ENCODE measurements around the gene PDE4D. TPM values are rescaled to one million over a fixed set of nuclear protein-coding genes. Genes with fewer than 3 reads are reported as not detected.

The PDE4D gene
- total RNA-seq, 1 experiment from 2014 or later: 3.3 TPM

GRCh38 chr5:59487068-59487686, 406.3 kb downstream of the PDE4D start (continued):
- TF ChIP-seq ATF1 (CRISPR knock-in tag; IDR thresholded peaks at IDR 0.05): no peak
- TF ChIP-seq NFATC4 (CRISPR knock-in tag; IDR thresholded peaks at IDR 0.05): no peak

GRCh38 chr5:59486508-59486907, 407.0 kb downstream of the PDE4D start:
- TF ChIP-seq ZNF317 (CRISPR knock-in tag; IDR thresholded peaks at IDR 0.05; ENCODE audit: borderline replicate concordance, low read depth): no peak
- no peak for TF ChIP-seq CREB1 (CRISPR knock-in tag; IDR thresholded peaks at IDR 0.05)
- no peak for TF ChIP-seq MXD4 (CRISPR knock-in tag; IDR thresholded peaks at IDR 0.05; ENCODE audit: borderline replicate concordance)
- no peak for TF ChIP-seq JUN (CRISPR knock-in tag; IDR thresholded peaks at IDR 0.05)
- TF ChIP-seq SP1 (CRISPR knock-in tag; conservative IDR thresholded peaks at IDR 0.05): no peak
- TF ChIP-seq GTF2I (CRISPR knock-in tag; conservative IDR thresholded peaks at IDR 0.05): no peak
- no peak for TF ChIP-seq ZNF671 (CRISPR knock-in tag; IDR thresholded peaks at IDR 0.05)
- TF ChIP-seq ATF1 (CRISPR knock-in tag; IDR thresholded peaks at IDR 0.05): no peak
- H3K4me1 Mint-ChIP-seq: peaks cover 31% of the 10 kb centered on the region
- no peaks in the 10 kb centered on the region for H3K9me3 Mint-ChIP-seq
- POLR2A ChIA-PET: no interaction called here
- no peak overlapping the region for H3K27ac Mint-ChIP-seq
- DNase-seq (ENCODE audit: low spot score) (no peak), ATAC-seq (no peak)
- H3K36me3 Mint-ChIP-seq: no peaks in the 10 kb centered on the region
- CTCF ChIA-PET: no interaction called here
- no peak overlapping the region for H3K4me3 Mint-ChIP-seq
- no peaks in the 10 kb centered on the region for H3K27me3 Mint-ChIP-seq (ENCODE audit: low read depth)

GRCh38 chr5:59485629-59486439, 407.7 kb downstream of the PDE4D start:
- TF ChIP-seq USF2 (CRISPR knock-in tag; IDR thresholded peaks at IDR 0.05) (no peak), ATF3 (CRISPR knock-in tag; conservative IDR thresholded peaks at IDR 0.05) (no peak), CREB1 (CRISPR knock-in tag; IDR thresholded peaks at IDR 0.05) (no peak), PREB (CRISPR knock-in tag; IDR thresholded peaks at IDR 0.05; ENCODE audit: borderline replicate concordance) (no peak), TP53 (CRISPR knock-in tag; IDR thresholded peaks at IDR 0.05) (no peak), ETV6 (CRISPR knock-in tag; IDR thresholded peaks at IDR 0.05) (no peak)
- ATAC-seq: no peak
- CTCF ChIA-PET: no interaction called here

GRCh38 chr5:59485107-59485506, 408.4 kb downstream of the PDE4D start:
- POLR2A ChIA-PET: no interaction called here
- no peak overlapping the region for H3K27ac Mint-ChIP-seq
- CTCF ChIA-PET: no interaction called here
- H3K27me3 Mint-ChIP-seq (ENCODE audit: low read depth): no peaks in the 10 kb centered on the region
- DNase-seq (ENCODE audit: low spot score) (no peak), ATAC-seq (no peak)
- H3K4me1 Mint-ChIP-seq: peaks cover 31% of the 10 kb centered on the region
- H3K36me3 Mint-ChIP-seq: no peaks in the 10 kb centered on the region
- H3K9me3 Mint-ChIP-seq: no peaks in the 10 kb centered on the region
- no peak overlapping the region for H3K4me3 Mint-ChIP-seq
- TF ChIP-seq TCF7 (CRISPR knock-in tag; IDR thresholded peaks at IDR 0.05; ENCODE audit: low read depth): no peak
- TF ChIP-seq PREB (CRISPR knock-in tag; IDR thresholded peaks at IDR 0.05; ENCODE audit: borderline replicate concordance): no peak
- no peak for TF ChIP-seq NR2C2 (CRISPR knock-in tag; IDR thresholded peaks at IDR 0.05)
- TF ChIP-seq ZNF317 (CRISPR knock-in tag; IDR thresholded peaks at IDR 0.05; ENCODE audit: borderline replicate concordance, low read depth): no peak
- no peak for TF ChIP-seq ETV6 (CRISPR knock-in tag; IDR thresholded peaks at IDR 0.05)
- TF ChIP-seq GTF2I (CRISPR knock-in tag; conservative IDR thresholded peaks at IDR 0.05): no peak
- no peak for TF ChIP-seq ZNF671 (CRISPR knock-in tag; IDR thresholded peaks at IDR 0.05)
- TF ChIP-seq ZSCAN18 (CRISPR knock-in tag; IDR thresholded peaks at IDR 0.05): no peak
- no peak for TF ChIP-seq CTCF (IDR thresholded peaks at IDR 0.05)
- no peak for TF ChIP-seq CBFB (CRISPR knock-in tag; IDR thresholded peaks at IDR 0.05; ENCODE audit: low read depth)
- TF ChIP-seq ATF6 (CRISPR knock-in tag; IDR thresholded peaks at IDR 0.05): no peak

More at GRCh38 chr5:59485629-59486439, 407.7 kb downstream of the PDE4D start:
- Mint-ChIP-seq H3K9me3 (no peaks in the 10 kb centered on the region), H3K4me3 (no peak overlapping the region), H3K4me1 (peaks cover 31% of the 10 kb centered on the region), H3K27ac (no peak overlapping the region), H3K27me3 (ENCODE audit: low read depth) (no peaks in the 10 kb centered on the region), H3K36me3 (no peaks in the 10 kb centered on the region)
- POLR2A ChIA-PET: no interaction called here
- no peak for DNase-seq (ENCODE audit: low spot score)
